Frontal cortex (tissue), 4 donors: Measurements from ENCODE around the gene LDHB. TPM values are rescaled to one million over a fixed set of nuclear protein-coding genes. Genes with fewer than 3 reads are reported as not detected.
"Not testable (repeated sequence)": the region's sequence is repeated elsewhere in the genome, so short reads cannot be mapped to it uniquely, and the experiment has no call there.

Experiments
- DNase-seq, 2 donors: peaks; one replicate each; pipeline ENCODE4 v3.0.0; 2012; ENCODE audit warnings: low spot score in 2 of 2
- FAIRE-seq: peaks from 2 replicates; lab custom pipeline; 2012; peaks lifted over from hg19 to GRCh38; lab: Jason Lieb, UNC
- total RNA-seq: library from RNA; depleted of rRNA; stranded (reverse); fragments of >200 nt; gene quantifications from one replicate; pipeline ENCODE4 v1.2.3, GENCODE V29; 2014
- donor health status: control.
- donor health status: control.
- donor health status: control.

Gene LDHB
- total RNA-seq, 1 donor from 2014 or later = 495 TPM

DNA sequence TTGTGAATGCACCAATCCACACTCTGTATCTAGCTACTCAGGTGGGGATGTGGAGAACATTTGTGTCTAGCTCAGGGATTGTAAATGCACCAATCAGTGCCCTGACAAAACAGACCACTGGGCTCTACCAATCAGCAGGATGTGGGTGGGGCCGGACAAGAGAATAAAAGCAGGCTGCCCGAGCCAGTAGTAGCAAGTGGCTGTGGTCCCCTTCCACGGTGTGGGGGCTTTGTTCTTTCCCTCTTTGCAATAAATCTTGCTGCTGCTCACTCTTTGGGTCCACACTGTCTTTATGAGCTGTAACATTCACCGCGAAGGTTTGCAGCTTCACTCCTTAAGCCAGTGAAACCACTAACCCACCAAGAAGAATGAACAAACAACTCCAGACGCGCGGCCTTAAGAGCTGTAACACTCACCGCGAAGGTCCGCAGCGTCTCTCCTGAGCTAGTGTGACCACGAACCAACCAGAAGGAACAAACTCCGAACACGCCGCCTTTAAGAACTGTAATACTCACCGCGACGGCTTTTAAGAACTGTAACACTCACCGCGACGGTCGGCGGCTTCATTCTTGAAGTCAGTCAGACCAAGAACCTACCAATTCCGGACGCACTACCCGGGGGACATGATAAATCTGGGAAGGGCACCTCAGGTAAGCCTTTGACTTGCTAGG lies 4.6 kb upstream of the LDHB start:
- FAIRE-seq = no peak
- DNase-seq = no peak

- DNase-seq, FAIRE-seq: not testable (repeated sequence)
These were observed 3.9 kb upstream of the LDHB start for GRCh38 chr12:21661396-21662093.

DNA sequence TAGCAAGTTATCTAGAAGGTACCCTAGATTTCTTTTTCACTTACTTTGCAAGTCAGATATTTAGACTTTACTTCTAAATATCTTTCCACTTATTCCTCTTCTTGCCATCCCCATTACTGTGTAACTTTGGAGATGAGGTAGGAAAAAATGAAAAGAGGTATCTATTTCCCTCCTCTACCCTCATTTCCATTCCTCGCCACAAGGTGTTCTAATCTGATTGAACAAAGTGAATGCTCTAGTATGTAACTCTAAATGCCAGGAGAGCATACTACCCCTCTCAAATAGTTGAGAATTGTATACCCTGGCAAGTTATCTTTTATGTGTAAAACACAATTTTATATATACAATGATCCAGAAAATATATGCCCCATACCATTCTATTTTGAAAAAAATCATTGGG lies 1.7 kb upstream of the LDHB start:
- DNase-seq = no peak
- FAIRE-seq = no peak

GRCh38 chr12:21656905-21657325 lies 727 bp downstream of the LDHB start:
- DNase-seq = no peak
- FAIRE-seq = no peak

- DNase-seq (no peak), FAIRE-seq (no peak)
These were observed 2.1 kb downstream of the LDHB start for GRCh38 chr12:21655591-21655990.

GRCh38 chr12:21651821-21652220 lies 5.8 kb downstream of the LDHB start:
- no peak for DNase-seq

GRCh38 chr12:21650997-21651396 lies 6.6 kb downstream of the LDHB start:
- FAIRE-seq (no peak), DNase-seq (no peak)

More at GRCh38 chr12:21651821-21652220, 5.8 kb downstream of the LDHB start:
- no peak for FAIRE-seq

- DNase-seq = no peak
- FAIRE-seq = no peak
These were observed 8.6 kb downstream of the LDHB start for GRCh38 chr12:21649034-21649433.

- no peak for DNase-seq
- FAIRE-seq = no peak
These were observed 9.3 kb downstream of the LDHB start for GRCh38 chr12:21648378-21648777.

- FAIRE-seq = no peak
- no peak for DNase-seq
These were observed 10.5 kb downstream of the LDHB start for GRCh38 chr12:21647179-21647578.

GRCh38 chr12:21645041-21645500 lies 12.6 kb downstream of the LDHB start:
- DNase-seq, FAIRE-seq: not testable (repeated sequence)

DNA sequence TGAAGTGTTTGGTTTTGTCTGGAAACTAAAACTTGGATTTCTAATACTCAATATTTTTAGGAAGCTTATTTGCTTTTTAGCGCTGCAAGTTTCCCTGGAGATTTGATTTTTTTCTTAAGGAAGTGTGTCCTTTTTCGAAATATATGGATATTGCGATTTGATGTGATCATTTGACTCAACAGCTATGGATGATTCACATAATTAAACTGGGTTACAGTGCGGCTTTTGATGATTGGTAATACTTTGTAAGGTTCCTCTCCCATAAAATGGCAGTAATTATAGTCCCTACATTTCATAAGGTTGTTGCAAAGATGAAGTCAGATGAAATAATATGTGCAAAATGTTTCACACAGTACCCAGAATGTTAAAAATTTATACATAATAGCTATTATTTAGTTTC lies 13.1 kb downstream of the LDHB start:
- FAIRE-seq = no peak
- DNase-seq = no peak

GRCh38 chr12:21643758-21644157 lies 13.9 kb downstream of the LDHB start:
- no peak for DNase-seq
- no peak for FAIRE-seq

- no peak for FAIRE-seq
- DNase-seq = no peak
These were observed 14.8 kb downstream of the LDHB start for GRCh38 chr12:21642707-21643389.

- no peak for DNase-seq
- FAIRE-seq = no peak
These were observed 19.4 kb downstream of the LDHB start for GRCh38 chr12:21638054-21638891.

- no peak for DNase-seq
- no peak for FAIRE-seq
These were observed 23.4 kb downstream of the LDHB start for GRCh38 chr12:21634245-21634644.

DNA sequence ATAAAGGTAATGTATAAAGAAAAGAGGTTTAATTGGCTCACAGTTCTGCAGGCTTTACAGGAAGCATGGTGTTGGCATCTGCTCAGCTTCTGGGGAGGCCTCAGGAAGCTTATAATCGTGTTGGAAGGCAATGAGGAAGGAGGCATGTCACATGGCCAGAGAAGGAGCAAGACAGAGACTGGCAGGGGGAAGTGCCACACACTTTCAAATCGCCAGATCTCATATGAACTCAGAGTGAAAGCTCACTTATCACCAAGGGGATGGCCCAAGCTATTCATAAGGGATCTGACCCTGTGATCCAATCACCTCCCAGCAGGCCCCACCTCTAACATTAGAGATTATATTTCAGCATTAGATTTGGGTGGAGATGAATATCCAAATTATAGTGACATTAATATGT lies 26.3 kb downstream of the LDHB start:
- DNase-seq = no peak

DNA sequence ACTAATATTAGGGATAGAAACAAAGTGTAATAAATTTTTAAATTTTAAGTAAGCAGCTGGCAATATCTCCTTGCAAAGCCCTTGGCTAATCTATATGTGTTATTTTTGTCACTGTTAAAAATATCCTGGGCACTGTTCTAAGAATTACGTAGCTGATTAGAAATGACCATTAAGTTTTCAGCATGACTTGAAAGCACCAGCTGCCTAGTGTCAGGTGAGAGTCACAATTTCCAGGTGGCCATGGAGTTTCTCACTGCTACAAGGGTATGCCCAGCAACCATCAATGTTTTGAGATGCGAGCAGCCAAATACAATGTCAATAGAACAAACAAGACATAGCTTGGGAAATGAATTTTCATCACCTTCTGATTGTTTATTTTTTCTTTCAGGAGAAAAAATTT lies 29.7 kb downstream of the LDHB start:
- FAIRE-seq (no peak), DNase-seq (no peak)

More for the DNA sequence above, 26.3 kb downstream of the LDHB start:
- no peak for FAIRE-seq

DNA sequence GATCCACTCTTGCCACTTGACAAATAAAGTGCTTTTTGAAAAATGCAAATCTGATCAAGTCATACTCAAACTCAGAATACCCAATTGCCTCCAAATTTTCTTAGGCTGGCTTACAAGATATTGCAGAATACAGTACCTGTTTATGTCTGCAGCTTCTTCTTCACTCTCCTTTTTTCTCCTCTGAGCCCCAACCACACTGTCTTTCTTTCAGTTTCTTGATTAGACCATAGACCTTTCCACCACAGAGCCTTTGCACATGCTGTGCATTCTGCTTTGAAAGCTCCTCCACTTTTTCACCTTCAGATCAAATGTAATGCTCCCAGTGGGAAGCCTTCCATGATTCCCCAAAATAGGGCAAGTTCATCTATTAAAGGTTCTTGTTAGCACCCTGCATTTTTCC lies 39.1 kb downstream of the LDHB start:
- FAIRE-seq (no peak), DNase-seq (no peak)

GRCh38 chr12:21617030-21617429 lies 40.6 kb downstream of the LDHB start:
- FAIRE-seq (no peak), DNase-seq (no peak)
